ENCODE results near the gene TMEM80.
A peak's percentile ranks its signal among the peaks of the same experiment; 100 is the strongest.

DNA sequence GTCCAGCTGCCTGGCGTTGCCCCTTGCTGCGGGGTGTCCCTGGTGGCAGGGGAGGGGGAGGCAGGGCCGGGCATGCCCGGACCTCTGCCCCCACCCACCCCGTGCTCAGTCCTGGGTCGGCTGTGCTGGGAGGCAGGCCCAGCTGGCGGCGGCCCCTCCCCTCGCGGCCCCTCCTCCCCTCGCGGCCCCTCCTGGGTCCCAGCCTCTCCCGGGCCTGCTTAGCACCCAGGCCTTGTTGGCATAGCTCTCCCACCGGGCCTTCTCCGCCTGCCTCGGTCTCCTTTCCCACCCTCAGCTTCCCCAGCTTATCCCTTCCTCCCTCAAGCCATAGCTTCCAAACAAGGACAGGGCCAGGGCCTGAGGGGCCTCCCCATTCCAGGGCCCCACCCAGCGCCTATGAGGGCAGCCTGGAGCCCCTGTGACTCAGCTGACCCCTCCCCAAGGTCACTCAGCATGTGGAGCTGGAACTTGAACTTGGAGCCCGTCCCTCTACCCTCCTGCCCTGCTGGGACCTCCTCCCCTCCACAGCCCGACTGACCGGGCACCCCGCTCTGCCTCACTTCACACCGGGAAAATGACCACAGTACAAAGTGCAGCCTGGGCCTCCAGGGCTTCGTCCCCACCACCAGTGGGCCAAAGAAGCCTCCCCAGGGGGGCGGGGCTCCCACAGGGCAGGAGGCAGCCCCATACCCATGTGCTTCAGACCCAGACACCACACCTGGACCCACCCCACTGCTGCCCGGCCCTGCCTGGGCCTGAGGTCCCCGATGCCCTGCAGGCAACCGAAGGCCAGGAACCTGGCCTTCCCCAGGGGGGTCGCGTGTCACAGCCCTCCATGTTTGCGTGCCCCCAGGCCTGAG is 11.6 kb downstream of the TMEM80 start:
- TF ChIP-seq, protein P1, sequence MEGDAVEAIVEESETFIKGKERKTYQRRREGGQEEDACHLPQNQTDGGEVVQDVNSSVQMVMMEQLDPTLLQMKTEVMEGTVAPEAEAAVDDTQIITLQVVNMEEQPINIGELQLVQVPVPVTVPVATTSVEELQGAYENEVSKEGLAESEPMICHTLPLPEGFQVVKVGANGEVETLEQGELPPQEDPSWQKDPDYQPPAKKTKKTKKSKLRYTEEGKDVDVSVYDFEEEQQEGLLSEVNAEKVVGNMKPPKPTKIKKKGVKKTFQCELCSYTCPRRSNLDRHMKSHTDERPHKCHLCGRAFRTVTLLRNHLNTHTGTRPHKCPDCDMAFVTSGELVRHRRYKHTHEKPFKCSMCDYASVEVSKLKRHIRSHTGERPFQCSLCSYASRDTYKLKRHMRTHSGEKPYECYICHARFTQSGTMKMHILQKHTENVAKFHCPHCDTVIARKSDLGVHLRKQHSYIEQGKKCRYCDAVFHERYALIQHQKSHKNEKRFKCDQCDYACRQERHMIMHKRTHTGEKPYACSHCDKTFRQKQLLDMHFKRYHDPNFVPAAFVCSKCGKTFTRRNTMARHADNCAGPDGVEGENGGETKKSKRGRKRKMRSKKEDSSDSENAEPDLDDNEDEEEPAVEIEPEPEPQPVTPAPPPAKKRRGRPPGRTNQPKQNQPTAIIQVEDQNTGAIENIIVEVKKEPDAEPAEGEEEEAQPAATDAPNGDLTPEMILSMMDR (IDR thresholded peaks at IDR 0.05): peak in 1 of 4 experiments; percentile 43
- TF ChIP-seq POLR2A (IDR thresholded peaks at IDR 0.05) (peak; percentile 42), POLR2AphosphoS5 (IDR thresholded peaks at IDR 0.05) (no peak)
